HL-60/S4 (cell line): ENCODE measurements around the gene LRR1.
"Not testable (repeated sequence)": the region's sequence is repeated elsewhere in the genome, so short reads cannot be mapped to it uniquely, and the experiment has no call there.

Experiments used
- in situ Hi-C: fragments of 300-500 bp; cut with MboI; formaldehyde crosslinking; loops from 2 replicates; pipeline ENCODE4 v1.14.3; 2022; ENCODE audit warnings: low sequenced_read_pairs

LRR1 gene

GRCh38 chr14:49585803-49586672 is 12.7 kb upstream of the LRR1 start, which contains the start of gene RPS29:
Gene RPS29, minus strand, starts transcription at chr14:49586380. Its CDS starts 34 bp downstream, at chr14:49586346.
- in situ Hi-C loops = no loop called here

GRCh38 chr14:49586673-49587460 is 11.9 kb upstream of the LRR1 start:
- in situ Hi-C loops = no loop called here

- in situ Hi-C loops = no loop called here
Observed at GRCh38 chr14:49589387-49589786, 9.4 kb upstream of the LRR1 start.

GRCh38 chr14:49593016-49593415 is 5.7 kb upstream of the LRR1 start:
- in situ Hi-C loops = no loop called here

GRCh38 chr14:49594347-49595091 is 4.2 kb upstream of the LRR1 start:
- in situ Hi-C loops = no loop called here

GRCh38 chr14:49598189-49598484 is 603 bp upstream of the LRR1 start:
- in situ Hi-C loops = no loop called here

GRCh38 chr14:49607583-49607982 is 8.8 kb downstream of the LRR1 start:
- in situ Hi-C loops = no loop called here

GRCh38 chr14:49612251-49612650 is 13.5 kb downstream of the LRR1 start:
- in situ Hi-C loops = no loop called here

GRCh38 chr14:49612671-49613070 is 13.9 kb downstream of the LRR1 start:
- in situ Hi-C loops = no loop called here

- in situ Hi-C loops = no loop called here
Observed at GRCh38 chr14:49614196-49614595, 15.5 kb downstream of the LRR1 start.

- in situ Hi-C loops = no loop called here
Observed at GRCh38 chr14:49615776-49616175, 17.0 kb downstream of the LRR1 start.

- in situ Hi-C loops = no loop called here
Observed at GRCh38 chr14:49617852-49618519, 19.2 kb downstream of the LRR1 start.

GRCh38 chr14:49619273-49619672 is 20.5 kb downstream of the LRR1 start:
- in situ Hi-C loops = not testable (repeated sequence)

GRCh38 chr14:49619730-49620129 is 21.0 kb downstream of the LRR1 start:
- in situ Hi-C loops = no loop called here

- in situ Hi-C loops = no loop called here
Observed at GRCh38 chr14:49620182-49621113, 21.7 kb downstream of the LRR1 start, which contains the start of the genes MGAT2 and RPL36AL. Gene MGAT2, plus strand, starts transcription at chr14:49620799. Its CDS starts 470 bp downstream, at chr14:49621269. Gene RPL36AL, minus strand, starts transcription at chr14:49620626. Its CDS starts 1,522 bp downstream, at chr14:49619104.

GRCh38 chr14:49621114-49621881 is 22.6 kb downstream of the LRR1 start:
- in situ Hi-C loops = no loop called here

- in situ Hi-C loops = no loop called here
Observed at GRCh38 chr14:49622022-49622607, 23.4 kb downstream of the LRR1 start.

- in situ Hi-C loops = no loop called here
Observed at GRCh38 chr14:49623387-49623786, 24.6 kb downstream of the LRR1 start.
